AG09319 (cell line): ENCODE measurements around the gene HSF5.

Experiments used
- DNase-seq: peaks from one replicate; pipeline ENCODE4 v3.0.0-alpha.2; 2010; ENCODE audit warnings: low read depth; ENCODE audit errors: extremely low read depth
- TF ChIP-seq, protein P1 (sequence below): IDR thresholded peaks from 2 replicates; pipeline ENCODE4 v1.5.1; 2011; ENCODE audit warnings: low read depth, mild to moderate bottlenecking, inconsistent platforms, low read length, moderate library complexity

The HSF5 gene

DNA sequence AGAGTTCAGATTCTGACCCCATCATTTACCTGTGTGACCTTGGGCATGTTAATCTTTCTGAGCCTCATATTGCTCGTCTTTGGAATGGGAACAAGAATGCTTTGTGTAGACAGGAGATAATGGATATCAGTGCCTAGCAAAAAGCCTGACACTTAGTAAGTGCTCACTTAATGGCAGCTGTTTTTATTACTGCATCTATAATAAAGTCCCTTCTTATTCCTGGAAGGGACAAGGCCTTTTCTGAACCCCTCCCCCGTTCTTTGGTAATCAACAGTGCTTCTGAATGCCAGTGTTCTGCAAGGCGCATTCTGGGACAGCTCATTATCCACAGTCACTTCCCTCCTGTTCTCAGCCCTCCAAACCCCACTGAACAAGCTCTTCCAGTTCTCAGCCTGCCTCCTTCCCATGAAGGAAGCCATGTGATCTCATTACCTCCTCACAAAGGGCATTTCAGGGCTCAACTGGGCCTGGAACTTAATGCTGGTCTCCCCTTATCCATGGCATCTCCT is 111.1 kb downstream of the HSF5 start:
- no peak for DNase-seq
- TF ChIP-seq, protein P1, sequence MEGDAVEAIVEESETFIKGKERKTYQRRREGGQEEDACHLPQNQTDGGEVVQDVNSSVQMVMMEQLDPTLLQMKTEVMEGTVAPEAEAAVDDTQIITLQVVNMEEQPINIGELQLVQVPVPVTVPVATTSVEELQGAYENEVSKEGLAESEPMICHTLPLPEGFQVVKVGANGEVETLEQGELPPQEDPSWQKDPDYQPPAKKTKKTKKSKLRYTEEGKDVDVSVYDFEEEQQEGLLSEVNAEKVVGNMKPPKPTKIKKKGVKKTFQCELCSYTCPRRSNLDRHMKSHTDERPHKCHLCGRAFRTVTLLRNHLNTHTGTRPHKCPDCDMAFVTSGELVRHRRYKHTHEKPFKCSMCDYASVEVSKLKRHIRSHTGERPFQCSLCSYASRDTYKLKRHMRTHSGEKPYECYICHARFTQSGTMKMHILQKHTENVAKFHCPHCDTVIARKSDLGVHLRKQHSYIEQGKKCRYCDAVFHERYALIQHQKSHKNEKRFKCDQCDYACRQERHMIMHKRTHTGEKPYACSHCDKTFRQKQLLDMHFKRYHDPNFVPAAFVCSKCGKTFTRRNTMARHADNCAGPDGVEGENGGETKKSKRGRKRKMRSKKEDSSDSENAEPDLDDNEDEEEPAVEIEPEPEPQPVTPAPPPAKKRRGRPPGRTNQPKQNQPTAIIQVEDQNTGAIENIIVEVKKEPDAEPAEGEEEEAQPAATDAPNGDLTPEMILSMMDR, result no peak

DNA sequence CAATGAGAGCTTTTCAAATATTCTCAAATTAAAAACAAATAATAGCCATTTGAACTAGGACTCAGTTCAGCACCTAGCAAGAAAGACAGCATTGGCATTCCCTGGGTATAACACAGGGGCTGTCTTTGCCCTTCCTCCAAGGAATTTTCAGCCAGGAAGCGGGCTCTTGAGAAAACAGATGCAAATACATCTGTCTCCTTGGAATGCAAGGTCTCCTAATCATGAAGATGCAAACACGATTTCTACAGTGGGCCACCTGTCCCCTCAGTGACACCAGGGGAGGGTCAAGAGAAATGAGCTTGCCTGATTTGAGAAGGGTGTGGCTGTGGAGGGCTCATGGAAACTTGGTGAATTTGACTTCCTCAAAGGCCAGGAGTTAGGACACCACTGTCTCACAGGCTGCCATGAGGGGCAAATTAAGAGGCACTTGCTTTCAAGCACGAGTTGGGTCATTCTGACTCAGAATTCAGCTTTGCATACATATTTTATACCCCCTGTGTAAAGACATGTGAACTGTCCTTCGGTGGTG is 111.7 kb downstream of the HSF5 start:
- DNase-seq, result no peak
- TF ChIP-seq, protein P1, result no peak

DNA sequence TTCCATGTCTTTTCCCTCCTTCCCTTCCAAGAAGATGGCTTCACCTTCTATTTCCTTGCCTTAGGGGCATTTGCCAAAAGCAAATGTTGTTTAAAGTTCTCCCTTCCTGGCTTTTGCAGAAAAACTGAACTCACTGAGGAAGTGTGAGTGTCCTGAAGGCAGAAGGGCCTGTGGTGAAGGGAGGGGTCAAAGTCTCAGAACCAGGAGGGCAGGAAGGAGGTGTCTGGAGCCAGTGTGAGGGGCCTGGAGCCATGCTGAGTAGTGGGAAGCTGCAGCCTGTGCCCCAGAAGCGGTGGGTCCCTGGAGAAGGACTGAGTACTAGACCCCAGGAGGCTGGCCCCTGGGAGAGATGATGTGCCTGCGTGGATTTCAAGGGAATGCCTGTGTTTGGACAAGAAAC is 112.4 kb downstream of the HSF5 start:
- DNase-seq, result no peak
- TF ChIP-seq, protein P1, result no peak

DNA sequence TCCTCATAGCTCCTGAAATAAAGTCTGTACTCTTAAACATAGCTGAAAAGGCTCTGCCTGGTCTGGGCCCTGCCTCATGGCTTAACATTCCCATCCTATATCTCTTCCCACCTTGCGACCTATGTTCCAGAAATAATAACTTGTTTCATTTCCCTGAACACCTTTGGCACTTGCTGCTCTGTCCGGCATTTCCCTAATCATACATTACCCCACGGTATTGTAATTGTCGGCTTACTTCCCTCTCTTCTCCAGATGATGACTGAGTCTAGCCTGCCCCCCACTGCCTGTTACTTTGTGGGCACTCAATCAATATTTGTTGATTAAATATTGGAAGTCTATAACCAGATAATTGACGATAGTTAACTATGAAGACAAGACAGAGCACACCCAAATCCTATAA is 113.0 kb downstream of the HSF5 start:
- no peak for DNase-seq
- TF ChIP-seq, protein P1, result no peak

DNA sequence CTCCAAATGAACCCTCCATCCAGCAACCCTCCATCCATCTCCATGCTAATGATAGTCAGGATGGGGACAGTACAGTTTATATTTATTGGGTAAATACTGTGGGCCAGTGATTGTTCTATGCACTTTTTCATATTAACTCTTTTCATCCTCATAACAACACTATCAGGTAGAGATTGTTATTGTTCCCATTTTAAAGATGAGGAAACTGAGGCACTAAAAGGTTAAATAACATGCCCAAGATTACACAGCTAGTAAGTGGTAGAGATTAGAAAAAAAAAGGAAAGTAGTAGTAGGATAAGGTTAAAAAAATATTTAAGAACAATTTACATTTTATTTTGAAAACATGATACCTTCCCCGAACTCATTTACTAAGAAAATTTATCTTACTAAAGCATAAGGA is 114.3 kb downstream of the HSF5 start:
- TF ChIP-seq, protein P1, result no peak
- DNase-seq, result no peak

DNA sequence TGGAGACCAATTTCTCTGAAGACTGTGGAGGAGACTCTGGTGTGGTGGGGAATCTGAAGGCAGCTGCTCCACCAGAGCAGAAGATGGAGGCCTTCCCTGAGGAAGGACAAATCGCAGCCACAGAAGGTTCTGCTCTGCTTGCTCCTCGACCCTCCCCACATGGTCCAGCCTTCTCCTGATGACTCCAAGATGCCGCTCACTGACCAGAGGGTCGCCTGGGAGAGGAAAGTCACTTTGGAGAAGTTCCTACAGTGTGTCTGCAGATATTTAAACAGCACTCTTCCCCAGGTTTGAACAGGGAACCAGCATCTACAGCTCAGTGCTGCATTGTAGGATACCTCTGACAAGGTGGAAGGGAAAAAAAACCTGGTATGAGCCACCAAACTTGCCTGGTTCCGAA is 115.2 kb downstream of the HSF5 start:
- TF ChIP-seq, protein P1, result no peak
- DNase-seq, result no peak

DNA sequence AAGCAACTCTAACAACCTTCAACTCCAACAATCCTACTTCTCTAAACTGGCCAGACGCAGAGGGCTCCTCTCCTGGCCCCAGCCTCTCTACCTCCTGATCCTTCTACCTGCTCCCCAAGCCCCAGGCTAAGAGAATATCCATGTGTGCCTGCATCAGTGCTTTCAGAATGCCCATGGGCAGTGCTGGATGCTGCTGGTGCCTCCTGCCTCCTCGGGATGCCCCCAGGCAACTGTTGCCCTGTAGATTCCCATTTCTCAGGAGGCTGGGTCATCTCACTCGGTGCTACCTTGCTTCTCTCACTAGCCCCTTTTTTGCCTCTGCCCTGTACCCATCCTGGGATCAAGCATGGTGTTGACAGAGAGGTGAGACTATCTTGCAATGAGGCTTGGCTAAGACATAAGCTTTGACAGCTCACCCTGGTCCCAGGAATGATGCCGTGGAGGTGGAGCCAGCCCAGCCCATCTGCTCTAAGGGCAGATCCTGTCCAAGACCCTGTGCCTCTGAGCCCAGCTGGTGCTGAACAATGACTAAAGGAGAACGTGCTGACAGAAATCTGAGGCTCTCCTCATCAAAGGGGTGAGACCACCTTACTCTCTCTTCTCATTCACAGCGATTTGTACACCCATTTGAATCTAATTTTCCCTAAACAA is 116.8 kb downstream of the HSF5 start:
- TF ChIP-seq, protein P1, result no peak
- no peak for DNase-seq
